ENCODE data around the gene GPR18.

GRCh38 chr13:99276706-99277105 is 18.5 kb upstream of the GPR18 start:
- TF ChIP-seq CTCF (IDR thresholded peaks at IDR 0.05) (no peak), POLR2A (IDR thresholded peaks at IDR 0.05) (no peak), POLR2AphosphoS5 (IDR thresholded peaks at IDR 0.05) (no peak)

Measured in stomach (tissue), 4 donors.